ELF-1 (cell line): Measurements from ENCODE around the gene COL21A1.

Experiments used
- DNase-seq: peaks from one replicate; pipeline ENCODE4 v3.0.0-alpha.2; 2016; ENCODE audit warnings: low read depth, low spot score

Gene COL21A1

GRCh38 chr6:56050530-56051201, 196.7 kb downstream of the COL21A1 start:
- no peak for DNase-seq

DNA sequence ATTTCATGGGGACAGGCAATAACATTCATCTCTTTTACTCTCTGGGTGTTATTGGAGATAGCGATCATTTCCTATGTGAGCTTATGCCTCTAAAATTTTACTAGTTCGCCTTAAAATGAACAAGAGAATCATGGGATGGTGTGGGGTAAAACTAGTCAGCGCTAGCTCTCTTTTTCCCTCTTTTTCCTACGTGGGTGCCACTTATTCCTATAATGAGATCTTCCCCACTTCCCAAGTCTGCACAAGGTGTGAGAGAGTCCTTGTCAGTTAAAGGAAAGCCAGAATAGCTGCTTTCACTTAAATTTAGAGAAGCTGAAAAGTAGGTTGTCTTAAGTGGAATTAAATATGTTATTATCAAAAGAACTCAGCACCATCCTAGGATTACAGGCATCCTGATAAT, 198.8 kb downstream of the COL21A1 start:
- DNase-seq = no peak

- no peak for DNase-seq
Observed at GRCh38 chr6:56047931-56048540, 199.3 kb downstream of the COL21A1 start.

- no peak for DNase-seq
Observed at GRCh38 chr6:56046576-56046975, 200.8 kb downstream of the COL21A1 start.

GRCh38 chr6:56043761-56044160, 203.6 kb downstream of the COL21A1 start:
- DNase-seq = no peak

DNA sequence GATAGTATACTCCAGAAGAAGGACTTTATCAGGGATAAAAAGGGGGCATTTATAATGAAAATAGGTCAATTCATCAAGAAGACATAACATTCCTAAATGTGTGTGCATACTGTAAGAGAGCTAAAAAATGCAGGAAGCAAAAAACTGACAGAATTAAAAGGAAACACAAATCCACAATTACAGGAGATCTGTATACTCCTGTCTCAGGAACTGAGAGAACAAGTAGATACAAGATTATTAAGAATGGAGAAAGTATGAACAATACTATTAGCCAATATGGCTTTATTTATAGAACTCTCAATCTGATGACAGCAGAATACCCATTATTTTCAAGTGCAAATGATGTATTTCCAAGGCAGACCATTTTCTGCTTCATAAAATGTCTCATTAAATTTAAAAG, 204.3 kb downstream of the COL21A1 start:
- no peak for DNase-seq

DNA sequence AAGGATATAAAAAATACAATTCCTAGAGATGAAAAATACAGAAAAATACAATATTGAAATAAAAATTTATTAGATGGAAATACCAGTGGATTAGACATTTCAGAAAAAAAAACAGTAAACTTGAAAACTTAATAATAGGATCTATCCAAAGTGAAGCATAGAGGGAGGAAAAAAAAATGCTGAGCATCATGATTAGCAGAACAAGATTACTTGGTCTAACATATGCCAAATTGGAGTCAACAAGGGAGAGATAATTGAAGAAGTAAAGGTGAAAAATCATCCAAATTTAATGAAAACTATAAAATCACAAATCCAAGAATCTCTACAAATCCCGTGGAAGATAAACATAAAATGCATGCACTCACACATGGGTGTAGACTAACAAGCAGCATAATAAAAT, 205.8 kb downstream of the COL21A1 start:
- DNase-seq = no peak

- no peak for DNase-seq
Observed at GRCh38 chr6:56040889-56041301, 206.5 kb downstream of the COL21A1 start.

- no peak for DNase-seq
Observed at GRCh38 chr6:56040223-56040622, 207.2 kb downstream of the COL21A1 start.

GRCh38 chr6:56038764-56039163, 208.6 kb downstream of the COL21A1 start:
- no peak for DNase-seq

DNA sequence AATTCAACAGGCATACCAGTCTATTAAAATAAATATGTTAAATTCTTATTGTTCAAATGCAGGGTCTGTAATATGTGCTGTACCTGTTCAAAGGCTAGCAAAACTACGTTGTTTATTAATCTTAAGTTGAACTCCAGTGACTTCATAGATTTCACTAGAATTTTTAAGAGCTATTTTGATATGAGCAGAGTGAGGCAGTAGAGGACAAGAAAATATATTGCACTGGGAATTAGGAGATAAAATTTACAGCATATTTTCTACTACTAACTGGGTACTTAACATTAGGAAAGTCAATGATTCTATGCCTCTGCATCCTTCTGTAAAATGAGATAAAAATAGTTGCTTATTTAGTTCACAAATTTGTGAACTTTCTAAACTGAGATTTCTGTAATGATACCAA, 209.8 kb downstream of the COL21A1 start:
- DNase-seq = no peak

- DNase-seq = no peak
Observed at GRCh38 chr6:56036916-56037600, 210.3 kb downstream of the COL21A1 start.

DNA sequence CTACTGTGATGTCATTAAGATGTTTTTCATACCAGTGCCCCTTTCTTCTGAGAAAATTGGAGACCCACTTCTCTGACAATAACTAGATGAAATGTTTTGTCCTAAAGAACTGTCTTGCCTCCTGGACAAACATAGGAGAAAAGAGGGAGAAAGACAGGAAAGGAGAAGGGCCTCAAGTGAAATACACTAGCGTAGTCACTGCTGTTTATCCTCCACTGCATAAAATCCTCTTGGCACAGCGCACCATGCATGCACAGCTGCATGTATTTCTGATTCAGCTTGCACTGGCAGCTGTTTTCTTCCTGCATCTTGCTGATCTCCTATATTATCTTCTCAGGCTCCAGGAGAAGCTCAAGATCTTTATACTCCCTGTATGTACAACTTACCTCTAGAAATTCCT, 214.0 kb downstream of the COL21A1 start:
- no peak for DNase-seq

DNA sequence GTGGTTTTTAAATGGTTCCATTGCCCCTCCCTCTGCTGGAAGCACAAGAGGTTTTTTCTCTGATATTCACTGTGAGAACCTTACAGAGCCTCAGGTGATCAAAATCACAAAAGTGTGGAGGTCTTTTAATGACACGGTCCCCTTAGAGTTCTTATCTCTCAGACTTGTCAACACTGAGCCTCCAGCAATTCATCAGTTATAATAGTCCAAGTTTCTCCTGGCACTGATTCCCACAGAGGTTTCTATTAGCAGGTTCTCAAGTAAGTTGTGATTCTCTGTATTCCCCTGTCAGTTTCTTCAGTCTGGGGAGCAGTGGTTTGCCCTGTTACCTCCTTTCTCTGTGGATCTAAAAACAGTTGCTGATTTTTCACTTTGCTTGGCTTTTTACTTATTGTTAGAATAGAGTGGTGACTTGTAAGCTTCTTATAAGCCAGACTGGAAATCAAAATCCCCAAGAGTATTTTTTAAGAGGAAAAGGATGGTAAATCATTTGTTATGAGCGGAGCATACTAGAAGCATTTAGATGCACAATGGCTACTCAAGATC, 214.6 kb downstream of the COL21A1 start:
- no peak for DNase-seq

DNA sequence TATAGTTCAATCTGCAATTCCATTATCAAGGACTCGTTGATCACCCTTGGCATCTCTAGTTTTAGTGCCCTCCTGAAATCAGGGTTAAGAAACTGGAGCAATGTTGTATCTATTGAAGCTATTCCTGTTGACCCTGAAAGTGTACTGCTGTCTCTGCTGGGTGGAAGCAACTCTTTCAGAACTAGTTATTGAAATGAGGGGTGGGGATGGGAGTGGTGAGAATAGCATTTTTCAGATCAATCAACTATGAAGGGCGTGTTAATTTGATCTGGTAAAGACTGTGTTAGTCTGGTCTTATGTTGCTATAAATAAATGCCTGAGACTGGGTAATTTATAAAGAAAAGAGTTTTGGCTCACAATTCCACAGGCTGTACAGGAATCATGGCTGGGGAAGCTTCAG, 219.5 kb downstream of the COL21A1 start:
- DNase-seq = no peak

GRCh38 chr6:56026455-56027180, 220.8 kb downstream of the COL21A1 start:
- no peak for DNase-seq

GRCh38 chr6:56025795-56026194, 221.6 kb downstream of the COL21A1 start:
- DNase-seq = no peak

- DNase-seq = no peak
Observed at GRCh38 chr6:56024931-56025330, 222.4 kb downstream of the COL21A1 start.

DNA sequence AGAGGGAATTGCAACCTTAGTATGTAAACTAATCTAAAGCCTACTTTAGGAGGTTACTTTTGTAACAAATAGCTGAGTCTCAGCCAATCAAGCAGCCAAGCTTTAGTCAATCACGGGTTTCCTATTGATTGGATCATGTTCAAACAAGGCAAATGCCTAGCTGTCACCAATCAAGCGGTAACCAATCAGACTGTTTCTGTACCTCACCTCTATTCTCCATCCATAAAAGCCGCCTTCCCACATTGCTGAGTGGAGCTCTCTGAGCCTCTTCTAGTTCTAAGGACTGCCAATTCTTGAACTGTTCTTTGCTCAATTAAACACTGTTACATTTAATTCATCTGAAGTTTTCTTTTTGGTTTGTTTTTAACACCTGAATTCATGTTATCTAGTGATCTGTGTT, 223.6 kb downstream of the COL21A1 start:
- no peak for DNase-seq

DNA sequence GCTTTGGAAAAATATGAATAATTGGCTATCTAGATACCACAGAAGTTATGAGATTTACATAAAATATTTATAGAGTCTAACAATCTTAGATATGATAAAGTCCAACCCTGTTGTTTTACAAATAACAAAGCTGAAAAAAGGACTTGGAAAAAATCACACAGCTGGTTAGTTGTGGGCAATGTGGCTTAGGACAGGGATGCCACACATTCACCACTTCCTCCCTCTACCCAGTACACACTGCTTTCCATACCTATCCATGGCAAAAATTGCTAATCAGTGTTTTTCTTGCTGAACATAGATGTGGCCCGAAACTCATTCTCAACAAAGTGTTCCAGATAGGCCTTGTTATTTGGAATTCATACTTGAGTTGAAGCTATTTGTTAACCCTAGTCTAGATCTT, 224.7 kb downstream of the COL21A1 start:
- no peak for DNase-seq

DNA sequence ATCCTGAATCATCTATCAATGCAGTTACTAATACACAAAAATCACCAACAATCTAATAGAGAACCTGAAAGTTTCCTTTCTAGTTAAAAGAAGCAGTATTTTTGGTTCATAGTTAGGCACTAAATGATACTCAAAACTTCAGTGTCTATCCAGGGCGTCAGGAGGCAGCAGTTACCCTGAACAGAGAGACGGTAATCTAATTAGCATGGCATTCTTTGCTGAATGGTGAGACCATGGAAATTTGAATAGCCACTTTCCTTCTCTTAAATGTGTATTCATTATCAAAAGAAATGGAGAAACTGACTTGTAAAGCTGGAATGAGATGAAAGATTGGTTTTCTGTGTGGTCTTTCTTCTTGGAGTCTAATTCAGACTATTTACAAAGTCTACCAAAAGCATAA, 225.4 kb downstream of the COL21A1 start:
- DNase-seq = no peak

DNA sequence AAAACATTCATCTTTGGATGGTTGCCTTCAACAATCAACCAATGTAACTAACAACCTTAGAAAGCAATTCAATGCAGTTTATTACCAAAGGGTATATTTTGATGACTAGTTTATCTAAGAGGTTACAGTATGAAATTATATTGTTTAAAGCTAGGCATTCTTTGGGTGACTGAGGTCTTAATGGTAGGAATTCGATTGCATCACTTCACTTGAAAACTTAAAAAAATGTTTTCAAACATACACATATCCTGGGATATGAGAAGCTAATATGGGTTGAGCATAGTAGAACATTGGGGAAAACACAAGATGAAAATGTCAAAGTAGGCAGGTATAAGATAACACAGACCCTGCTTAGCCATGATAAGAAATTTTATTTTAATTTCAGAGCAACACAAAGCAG, 227.4 kb downstream of the COL21A1 start:
- no peak for DNase-seq
